HG03135 (cell line): ENCODE results near the gene SSB.
A peak's percentile ranks its signal among the peaks of the same experiment; 100 is the strongest.
"Not testable (repeated sequence)": the region's sequence is repeated elsewhere in the genome, so short reads cannot be mapped to it uniquely, and the experiment has no call there.

Experiments used
- ATAC-seq: cut with Tn5 transposase; IDR thresholded peaks from one replicate; pipeline ENCODE4 v1.9.1; 2021; ENCODE audit warnings: mild to moderate bottlenecking, moderate library complexity; ENCODE audit not compliant: unreplicated experiment

Gene SSB

DNA sequence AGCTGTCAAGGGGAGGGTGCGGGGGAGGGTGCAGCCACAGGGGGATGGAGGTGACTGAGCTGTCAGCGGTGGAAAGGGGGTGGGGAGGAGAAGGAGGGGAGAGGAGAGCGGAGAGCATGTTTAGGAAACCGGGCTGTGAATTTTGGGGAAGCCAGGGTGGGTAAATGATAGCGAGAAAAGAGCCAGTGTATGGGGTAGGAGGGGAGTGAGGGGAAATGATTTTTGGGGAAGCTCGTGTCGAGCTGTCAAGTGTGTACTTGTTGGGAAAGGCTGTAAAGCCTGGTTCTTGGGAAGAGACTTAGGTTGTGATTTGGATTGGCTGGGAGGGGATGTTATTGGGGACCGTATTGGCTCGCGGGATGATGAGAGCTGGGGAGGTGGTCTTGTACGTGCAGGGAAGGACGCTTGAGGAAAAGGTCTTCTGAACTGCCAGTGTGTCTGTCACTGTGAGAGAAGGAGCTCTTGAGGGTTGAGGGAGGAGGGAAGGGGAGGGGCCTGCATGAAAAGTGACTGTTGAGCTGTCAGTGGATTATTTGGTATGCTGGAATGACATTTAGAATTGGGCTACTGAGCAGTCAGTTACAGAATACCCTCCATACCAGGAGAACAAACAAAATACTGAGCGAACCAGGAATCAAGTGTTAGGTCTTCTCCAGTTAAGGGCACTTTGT lies 29.6 kb downstream of the SSB start:
- ATAC-seq: peak; percentile 24

GRCh38 chr2:169834401-169834800 lies 35.7 kb downstream of the SSB start:
- ATAC-seq: no peak

DNA sequence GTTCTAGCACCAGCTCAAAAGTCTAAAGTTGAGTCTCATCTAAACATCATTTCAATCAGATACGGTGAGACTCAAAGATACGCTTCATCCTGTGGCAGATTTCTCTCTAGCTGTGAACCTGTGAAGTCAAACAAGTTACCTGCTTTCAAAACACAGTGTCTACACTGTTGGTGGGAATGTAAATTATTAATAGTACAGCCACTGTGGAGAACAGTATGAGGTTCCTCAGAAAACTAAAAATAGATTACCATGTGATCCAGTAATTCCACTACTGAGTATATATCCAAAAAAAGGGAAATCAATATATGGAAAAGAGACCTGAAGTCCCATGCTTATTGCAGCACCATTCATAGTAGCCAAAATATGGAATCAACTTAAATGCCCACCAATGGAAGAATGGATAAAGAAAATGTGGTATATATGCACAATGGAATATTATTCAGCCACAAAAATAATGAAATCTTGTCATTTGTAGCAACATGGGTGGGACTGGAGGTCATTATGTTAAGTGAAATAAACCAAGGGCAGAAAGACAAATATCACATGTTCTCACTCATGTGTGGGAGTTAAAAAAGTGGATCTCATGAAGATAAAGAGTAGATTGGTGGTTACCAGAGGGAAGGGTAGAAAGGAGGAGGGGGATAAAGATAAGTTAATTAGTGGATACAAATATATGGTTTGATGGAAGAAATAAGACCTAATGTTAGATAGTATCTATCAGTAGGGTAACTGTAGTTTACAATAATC lies 40.2 kb downstream of the SSB start:
- ATAC-seq: no peak

DNA sequence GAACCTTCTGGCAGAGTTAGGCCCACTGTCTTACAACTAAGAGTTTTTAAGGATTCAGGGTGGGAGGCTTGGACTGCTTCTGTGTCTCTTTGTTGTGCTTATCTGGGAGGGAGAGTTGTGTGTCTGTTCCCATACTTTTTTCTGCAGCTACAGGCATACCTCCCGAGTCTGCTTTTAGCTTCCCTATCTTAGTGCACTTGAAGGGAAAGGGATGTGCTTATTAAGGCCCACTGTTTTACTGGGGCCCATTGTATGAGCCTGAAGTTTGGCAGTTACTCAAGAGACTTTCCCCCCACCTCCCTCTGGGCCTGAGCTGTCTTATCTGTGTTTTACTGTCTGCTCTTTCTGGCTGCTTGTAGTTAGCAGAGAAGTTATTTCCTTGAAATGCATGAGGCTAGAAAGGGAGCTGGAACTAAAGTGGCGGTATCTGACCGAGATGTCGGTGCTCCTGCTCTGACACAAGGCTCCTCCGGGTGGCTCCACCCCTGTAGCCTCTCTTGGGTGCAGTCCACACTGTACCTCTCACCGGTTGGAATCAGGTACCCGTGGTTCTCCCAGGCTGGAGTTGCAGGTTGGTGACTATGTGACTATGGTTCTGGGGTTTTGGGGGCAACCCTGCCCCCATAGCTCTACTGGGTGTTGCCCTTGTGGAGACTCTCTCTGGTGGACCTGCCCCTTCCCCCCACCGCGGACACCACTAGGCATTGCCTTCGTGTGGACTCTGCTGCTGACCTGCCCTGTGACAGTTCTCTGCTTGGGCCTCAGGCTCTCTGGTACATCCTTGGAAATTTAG lies 41.5 kb downstream of the SSB start:
- ATAC-seq: no peak

- no peak for ATAC-seq
These were observed 42.1 kb downstream of the SSB start for GRCh38 chr2:169840747-169841142.

GRCh38 chr2:169841625-169842024 lies 43.0 kb downstream of the SSB start:
- ATAC-seq: not testable (repeated sequence)

GRCh38 chr2:169845016-169845415 lies 46.3 kb downstream of the SSB start:
- no peak for ATAC-seq

DNA sequence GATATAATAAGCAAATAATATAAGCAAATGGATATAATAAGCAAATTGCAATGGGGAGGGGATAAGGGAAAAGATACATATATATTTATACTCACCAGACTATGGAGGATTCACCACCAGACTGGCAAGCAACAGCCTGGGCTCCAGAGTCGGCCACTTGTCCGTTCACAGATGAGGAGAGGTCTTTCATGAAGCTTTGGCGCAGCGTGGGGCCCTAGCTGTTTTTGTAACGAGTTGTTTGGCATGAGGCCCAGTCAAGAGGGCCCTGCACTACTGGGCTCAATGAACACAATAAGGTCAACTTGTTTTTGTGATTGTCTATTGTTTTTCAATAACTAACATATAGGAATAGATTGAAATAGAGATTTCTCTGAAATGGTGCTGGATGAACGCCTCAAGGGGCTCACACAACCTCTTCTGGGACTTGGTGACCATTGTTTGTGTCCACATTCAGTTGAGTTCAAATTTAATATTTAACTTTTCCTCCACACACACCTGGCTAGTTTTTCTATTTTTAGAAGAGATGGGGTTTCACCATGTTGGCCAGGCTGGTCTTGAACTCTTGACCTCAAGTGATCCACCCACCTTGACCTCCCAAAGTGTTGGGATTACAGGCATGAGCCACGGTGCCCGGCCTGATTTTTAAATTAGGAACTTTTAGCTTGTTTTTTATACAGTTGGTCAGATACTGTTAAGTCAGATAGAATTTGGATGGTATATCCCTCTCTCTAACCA lies 50.5 kb downstream of the SSB start:
- ATAC-seq: not testable (repeated sequence)

- no peak for ATAC-seq
These were observed 51.0 kb downstream of the SSB start for GRCh38 chr2:169849710-169850109.

DNA sequence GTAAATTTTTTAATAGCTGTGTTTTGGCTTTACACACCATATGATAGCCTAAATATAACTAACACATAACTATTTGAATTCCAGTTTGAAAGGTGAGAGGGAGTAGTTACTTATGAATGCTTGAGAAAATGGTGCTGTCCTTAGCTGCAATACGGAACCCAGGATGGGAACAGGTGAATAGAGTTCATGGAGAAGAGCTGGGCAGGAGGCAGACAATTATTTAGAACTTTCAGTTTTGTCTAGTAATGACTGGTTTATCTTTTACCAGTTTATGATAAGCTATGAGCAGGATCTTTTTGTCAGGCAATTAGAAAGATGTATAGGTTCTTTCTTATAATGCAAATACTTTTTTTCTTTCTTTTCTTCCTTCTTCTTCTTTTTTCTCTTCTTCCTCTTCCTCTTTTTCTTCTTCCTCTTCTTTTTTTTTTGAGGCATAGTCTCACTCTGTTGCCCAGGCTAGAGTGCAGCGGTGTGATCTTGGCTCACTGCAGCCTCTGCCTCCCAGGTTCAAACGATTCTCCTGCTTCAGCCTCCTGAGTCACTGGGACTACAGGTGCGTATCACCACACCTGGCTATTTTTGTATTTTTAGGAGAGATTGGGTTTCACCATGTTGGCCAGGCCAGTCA lies 54.5 kb downstream of the SSB start:
- ATAC-seq: no peak

DNA sequence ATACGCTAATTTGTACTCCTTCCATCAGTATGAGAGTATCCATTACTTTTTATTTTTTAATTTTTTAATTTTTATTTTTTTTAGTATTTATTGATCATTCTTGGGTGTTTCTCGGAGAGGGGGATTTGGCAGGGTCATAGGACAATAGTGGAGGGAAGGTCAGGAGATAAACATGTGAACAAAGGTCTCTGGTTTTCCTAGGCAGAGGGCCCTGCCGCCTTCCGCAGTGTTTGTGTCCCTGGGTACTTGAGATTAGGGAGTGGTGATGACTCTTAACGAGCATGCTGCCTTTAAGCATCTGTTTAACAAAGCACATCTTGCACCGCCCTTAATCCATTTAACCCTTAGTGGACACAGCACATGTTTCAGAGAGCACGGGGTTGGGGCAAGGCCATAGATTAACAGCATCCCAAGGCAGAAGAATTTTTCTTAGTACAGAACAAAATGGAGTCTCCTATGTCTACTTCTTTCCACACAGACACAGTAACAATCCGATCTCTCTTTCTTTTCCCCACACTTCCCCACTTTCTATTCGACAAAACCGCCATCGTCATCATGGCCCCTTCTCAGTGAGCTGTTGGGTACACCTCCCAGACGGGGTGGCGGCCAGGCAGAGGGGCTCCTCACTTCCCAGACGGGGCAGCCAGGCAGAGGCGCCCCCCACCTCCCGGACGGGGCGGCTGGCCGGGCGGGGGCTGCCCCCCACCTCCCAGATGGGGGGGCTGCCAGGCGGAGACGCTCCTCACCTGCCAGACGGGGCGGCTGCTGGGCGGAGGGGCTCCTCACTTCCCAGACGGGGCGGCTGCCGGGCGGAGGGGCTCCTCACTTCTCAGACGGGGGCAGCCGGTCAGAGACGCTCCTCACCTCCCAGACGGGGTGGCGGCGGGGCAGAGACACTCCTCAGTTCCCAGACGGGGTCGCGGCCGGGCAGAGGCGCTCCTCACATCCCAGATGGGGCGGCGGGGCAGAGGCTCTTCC lies 56.9 kb downstream of the SSB start:
- not testable (repeated sequence) for ATAC-seq

DNA sequence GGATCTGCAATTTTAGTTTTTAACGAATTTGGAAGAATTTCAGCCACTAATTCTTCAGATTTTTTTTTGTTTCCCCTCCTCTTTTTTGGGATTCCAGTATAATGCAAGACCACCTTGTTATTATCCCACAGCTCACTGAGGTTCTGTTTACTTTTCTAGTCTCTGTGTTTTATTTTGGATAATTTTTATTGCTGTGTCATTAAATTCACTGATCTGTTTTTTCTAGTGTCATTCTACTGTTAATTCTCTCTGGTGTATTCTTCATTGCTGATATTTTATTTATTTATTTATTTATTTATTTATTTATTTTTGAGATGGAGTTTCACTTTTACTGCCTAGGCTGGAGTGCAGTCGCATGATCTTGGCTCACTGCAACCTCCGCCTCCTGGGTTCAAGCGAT lies 60.8 kb downstream of the SSB start:
- ATAC-seq: no peak

GRCh38 chr2:169860149-169860548 lies 61.5 kb downstream of the SSB start:
- ATAC-seq: no peak
